GM19395 (cell line): ENCODE results near the gene IFIT3.

Experiments used
- ATAC-seq: cut with Tn5 transposase; IDR thresholded peaks from one replicate; pipeline ENCODE4 v1.9.1; 2021; ENCODE audit warnings: mild to moderate bottlenecking, moderate library complexity; ENCODE audit not compliant: unreplicated experiment

The IFIT3 gene

DNA sequence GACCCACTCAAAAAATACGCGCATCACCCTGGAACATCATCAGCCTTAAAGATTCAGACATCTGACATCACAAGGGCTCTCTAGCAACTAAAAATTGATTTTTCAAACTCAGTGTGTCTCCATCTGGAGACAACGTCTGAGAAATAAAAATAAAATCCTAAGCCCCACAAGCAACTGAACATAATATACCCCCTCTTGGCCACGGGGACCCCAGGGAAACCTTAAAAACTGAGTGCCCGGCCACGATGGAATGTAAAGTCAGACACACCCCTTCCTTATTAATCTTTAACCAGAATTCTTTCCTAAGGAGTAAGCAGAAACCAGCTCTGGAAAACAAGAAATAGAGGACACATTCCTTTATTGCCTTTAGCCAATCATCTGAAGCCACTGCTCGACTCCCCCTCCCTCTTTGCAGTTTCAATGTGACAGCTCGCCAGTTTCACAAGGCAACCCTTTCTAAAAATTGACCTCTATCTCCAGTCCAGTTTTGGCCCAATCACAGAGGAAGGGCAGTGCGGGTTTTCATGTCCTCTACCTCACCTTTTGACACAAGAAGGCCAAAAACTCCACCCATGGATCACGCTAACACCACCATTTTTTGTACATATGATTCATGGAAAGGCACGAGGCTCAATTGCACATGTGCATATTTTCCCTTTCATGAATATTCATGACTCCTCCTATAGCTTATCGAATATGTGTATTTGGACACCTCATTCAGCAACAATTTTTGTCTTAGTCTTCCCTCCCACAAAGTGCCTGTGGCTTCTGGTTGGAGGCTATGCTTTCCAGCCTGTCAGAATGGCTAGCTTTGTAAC is 24.2 kb downstream of the IFIT3 start:
- ATAC-seq: peak; percentile 56

GRCh38 chr10:89352802-89353201 is 25.0 kb downstream of the IFIT3 start:
- ATAC-seq: no peak

DNA sequence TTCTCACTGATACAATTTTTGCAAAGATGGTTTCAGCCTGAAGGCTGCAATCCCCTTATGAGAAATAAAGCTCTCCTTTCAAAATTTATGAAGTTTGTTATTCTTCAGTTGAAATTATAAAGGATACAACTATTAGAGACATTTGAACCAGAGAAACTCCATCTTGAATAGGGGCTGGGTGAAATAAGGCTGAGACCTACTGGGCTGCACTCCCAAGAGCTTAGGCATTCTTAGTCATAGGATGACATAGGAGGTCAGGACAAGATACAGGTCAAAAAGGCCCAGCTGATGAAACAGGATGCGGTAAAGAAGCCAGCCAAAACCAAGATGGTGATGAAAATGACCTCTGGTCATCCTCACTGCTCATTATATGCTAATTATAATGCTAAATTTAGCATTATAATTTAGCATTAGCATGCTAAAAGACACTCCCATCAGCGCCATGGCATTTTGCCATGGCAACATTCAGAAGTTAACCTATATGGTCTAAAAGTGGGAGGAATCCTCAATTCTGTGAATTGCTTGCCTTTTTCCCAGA is 27.7 kb downstream of the IFIT3 start:
- no peak for ATAC-seq

DNA sequence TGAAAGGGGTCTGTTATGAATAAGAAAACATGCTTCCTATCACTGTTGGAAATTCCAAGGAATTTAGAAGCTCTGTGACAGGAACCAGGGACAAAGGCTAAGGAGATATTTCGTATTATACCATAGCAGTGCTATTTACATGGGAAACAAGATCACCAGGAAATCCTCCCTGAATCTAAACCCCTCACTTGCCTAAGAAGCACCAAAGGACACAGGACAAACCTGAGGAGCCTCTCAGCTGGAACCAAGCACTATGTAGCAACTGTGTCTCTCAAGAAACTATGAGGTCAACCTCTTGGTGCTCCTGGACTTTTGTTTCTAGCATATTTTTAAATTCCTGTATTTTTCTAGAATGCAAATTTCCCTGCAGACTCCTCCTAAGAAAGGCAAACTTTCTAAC is 29.3 kb downstream of the IFIT3 start:
- no peak for ATAC-seq

DNA sequence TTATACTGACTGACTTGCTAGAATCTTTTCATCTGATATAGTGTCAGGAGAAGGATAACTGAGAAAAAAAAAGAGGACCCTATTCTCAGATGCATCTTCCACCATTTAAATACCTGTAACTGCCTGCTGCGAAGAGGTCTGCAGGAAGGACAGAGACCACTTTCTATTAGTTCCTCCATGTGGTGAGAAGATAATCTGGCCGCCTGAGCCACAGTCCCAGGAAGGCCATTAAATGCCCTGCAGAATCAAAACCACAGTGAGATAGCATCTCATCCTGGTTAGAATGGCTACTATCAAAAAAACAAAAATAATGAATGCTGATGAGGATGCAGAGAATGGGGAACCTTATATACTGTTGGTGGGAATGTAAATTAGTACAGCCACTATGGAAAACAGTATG is 30.2 kb downstream of the IFIT3 start:
- no peak for ATAC-seq

GRCh38 chr10:89360157-89360556 is 32.4 kb downstream of the IFIT3 start:
- ATAC-seq: no peak

DNA sequence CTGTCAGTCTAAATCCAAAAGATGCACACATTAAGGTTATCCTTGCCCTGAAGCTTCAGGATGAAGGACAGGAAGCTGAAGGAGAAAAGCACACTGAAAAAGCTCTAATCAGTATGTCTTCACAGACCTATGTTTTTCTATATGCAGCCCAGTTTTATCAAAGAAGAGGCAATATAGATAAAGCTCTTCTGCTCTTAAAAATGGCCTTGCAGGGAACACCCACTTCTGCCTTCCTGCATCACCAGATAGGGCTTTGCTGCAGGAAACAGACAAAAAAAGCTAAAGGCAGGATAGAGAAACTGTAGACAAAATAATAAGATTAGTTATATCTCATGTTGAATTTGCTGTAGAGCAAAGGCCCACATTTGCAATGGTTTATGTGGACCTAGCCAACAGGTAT is 35.1 kb downstream of the IFIT3 start:
- ATAC-seq: no peak

DNA sequence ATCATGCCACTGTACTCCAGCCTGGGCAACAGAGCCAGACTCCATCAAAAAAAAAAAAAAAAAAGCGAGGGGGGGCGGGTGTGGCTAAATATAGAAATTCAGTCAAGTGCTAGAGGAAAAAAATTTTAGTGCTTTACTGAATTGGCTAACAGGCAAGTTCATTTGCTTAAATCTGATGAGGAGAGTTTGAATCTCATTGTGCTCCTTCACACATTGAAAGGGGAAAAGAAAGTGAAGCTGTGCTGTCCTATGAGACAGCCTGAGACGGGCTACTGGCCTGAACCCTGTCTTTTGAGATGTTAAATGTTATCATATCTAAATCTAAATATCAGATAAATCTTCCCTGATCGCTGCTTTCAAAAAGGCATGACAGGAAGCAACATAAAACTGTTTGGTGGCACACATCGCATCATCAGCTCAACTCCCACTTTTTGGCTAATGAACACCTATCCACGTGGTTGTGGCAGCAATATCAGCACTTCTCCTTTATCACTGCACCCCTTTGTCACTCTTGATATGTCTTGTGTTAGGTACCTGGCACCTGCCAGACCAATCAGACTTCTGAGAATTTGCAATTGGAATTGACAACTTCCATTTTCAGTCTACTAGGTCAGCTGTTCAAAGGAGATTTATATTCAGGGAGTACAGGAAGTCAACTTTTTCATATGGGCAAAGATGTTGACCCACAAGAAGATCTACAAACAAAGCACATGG is 36.1 kb downstream of the IFIT3 start:
- no peak for ATAC-seq

DNA sequence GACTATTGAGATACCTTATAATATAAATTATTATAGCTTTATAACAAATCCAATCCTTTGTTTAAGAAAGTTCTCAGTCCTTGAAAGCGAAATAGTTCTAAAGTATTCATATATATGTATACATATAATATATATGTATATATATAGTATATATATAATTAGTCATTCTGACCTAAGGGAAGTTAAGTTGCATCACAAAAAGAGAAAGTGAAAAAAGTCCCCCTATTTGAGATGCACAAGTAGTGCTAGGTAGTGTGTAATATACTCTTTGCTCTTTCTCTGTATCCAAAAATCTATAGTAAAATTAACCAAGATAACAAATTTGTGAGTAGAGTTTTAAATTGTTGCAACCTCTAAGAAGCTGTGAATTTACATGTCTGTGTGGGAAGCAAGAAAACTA is 36.7 kb downstream of the IFIT3 start:
- no peak for ATAC-seq

DNA sequence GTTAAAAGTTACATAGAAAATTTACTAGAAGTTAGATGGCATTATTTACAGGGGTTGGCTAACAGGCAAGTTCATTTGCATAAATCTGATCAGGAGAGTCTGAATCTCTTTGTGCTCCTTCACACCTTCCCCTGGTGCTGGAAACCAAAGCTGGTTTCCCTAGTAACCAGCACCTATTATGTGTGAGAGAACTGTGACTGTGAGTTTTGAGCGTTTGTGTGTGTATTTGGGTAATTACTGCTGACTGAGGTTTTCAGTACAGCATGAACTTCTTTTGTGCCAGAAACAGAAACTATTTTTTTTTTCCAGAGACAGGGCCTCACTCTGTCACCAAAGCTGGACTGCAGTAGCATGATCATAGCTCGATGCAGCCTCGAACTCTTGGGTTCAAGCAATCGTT is 39.7 kb downstream of the IFIT3 start:
- peak; percentile 73 for ATAC-seq

DNA sequence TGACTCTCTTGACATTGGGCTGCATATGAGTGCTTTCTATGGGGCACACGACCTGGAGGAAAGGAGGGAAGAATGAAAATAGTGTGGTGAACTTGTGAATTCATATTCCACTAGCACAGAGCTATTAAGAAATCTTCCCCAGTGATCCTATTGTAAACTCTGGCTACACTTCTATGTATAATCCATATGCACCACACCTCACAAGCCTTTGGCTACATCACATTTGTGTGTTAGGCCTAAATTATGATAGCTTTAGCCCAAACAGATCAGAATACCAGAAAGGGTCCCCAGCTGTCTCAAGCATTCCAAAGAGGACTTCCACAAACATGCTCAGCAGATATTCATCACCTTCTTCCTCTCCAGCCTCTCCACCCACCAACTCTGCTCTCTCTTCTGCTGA is 40.3 kb downstream of the IFIT3 start:
- no peak for ATAC-seq

GRCh38 chr10:89369156-89370105 is 41.6 kb downstream of the IFIT3 start:
- ATAC-seq: no peak

GRCh38 chr10:89371079-89371478 is 43.3 kb downstream of the IFIT3 start:
- ATAC-seq: no peak

DNA sequence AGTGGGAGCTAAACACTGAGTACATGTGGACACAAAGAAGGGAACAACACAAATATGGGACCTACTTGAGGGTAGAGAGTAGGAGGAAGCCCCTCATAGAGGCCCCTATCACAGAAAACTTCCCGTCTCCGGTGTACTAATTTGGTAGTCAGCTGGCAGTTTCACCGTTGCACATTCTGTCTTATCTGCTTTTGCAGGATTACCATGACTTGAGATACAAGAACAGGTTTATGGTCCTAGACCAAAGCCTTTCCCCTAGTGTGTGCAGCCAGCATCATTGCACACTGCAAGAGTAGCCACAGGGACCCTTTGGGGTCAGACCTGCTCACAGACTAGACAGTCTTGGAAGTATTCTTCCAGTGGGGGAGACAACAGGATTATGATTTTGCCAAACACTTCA is 44.2 kb downstream of the IFIT3 start:
- ATAC-seq: no peak

GRCh38 chr10:89373916-89374711 is 46.3 kb downstream of the IFIT3 start:
- no peak for ATAC-seq

DNA sequence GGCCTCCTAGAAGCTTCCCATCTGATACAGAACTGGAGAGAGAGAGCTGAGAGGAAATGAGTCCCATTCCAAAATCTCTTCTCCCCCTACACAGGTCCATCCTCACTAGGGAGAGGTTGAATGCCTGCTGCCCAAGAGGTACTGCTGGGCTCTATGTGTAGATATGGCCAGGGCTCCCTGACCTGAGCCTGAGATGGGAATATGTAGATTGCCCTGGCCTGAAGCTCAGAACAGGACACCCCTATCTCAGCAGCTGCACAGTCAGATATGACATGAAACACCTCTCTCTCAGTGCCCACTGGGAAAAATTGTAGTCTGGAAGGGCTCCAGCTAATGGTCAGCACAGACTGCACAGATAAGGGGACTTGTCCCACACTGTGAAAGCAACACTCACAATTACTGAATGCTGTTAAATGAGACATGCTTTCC is 46.9 kb downstream of the IFIT3 start:
- no peak for ATAC-seq

GRCh38 chr10:89377705-89378637 is 50.2 kb downstream of the IFIT3 start, which contains the start of gene IFIT1B:
TSS of gene IFIT1B (plus strand) at chr10:89378056. CDS start at chr10:89378136, 80 bp downstream.
- no peak for ATAC-seq

DNA sequence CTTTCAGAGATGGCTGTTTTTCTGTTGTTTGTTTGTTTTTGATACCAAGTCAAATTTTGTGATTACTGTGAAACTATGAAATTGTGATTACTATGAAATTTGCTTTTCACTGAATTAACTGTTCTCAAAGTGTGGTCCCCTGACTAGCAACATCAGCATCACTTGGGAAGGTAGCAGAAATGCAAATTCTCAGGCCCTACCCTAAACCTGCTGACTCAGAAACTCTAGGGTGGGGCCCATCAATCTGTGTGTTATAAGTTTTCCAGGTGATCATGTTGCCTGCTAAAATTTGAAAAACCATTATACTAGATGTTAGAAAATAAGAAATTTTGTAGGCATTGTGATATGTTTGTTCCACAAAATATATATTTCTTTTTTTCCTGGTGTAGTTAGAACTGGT is 51.3 kb downstream of the IFIT3 start:
- ATAC-seq: no peak

DNA sequence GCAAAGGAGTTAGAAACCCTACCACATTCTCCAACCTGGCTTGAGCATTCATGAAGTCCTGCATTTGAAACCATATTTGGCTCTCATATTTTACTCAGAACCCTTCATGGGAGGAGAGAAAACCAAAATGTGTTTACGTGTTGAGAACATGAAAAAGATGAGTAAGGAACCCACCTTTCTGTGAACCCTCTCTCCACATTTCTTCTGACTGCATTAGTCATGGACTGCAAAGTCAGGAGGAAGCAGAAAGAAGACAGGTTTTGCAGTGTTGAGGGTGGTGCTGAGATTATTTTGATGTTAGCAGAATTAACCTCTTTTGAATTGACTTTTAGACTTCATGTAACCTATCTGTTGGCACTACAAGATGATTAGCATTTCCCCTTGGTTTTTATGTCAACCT is 55.0 kb downstream of the IFIT3 start:
- no peak for ATAC-seq
